ENCODE data around the gene CHFR.

GRCh38 chr12:132842449-132843045 lies 44.9 kb downstream of the CHFR start:
- TF ChIP-seq CTCF (IDR thresholded peaks at IDR 0.05; ENCODE audit: extremely low read depth in 1 of 2, insufficient read depth in 1 of 2, low read depth in 1 of 2, low read length in 2 of 2) (no peak), EZH2 (IDR thresholded peaks at IDR 0.05; ENCODE audit: borderline replicate concordance, low read depth, low read length, severe bottlenecking) (no peak), POLR2AphosphoS5 (IDR thresholded peaks at IDR 0.05; ENCODE audit: insufficient read depth, low read depth, low read length) (no peak), POLR2A (IDR thresholded peaks at IDR 0.05; ENCODE audit: low read depth, low read length) (no peak), MYC (IDR thresholded peaks at IDR 0.05; ENCODE audit: low read depth, low read length) (no peak), MAX (IDR thresholded peaks at IDR 0.05; ENCODE audit: insufficient read depth, insufficient read length) (no peak), GATA2 (IDR thresholded peaks at IDR 0.05; ENCODE audit: insufficient read depth, insufficient read length, low read depth, low read length) (no peak), JUN (IDR thresholded peaks at IDR 0.05; ENCODE audit: borderline replicate concordance, insufficient read depth, insufficient read length, low read depth) (no peak), FOS (IDR thresholded peaks at IDR 0.05; ENCODE audit: borderline replicate concordance, insufficient read depth, low read length) (no peak)
